Measurements from ENCODE around the gene CTIF.
"Not testable (repeated sequence)": the region's sequence is repeated elsewhere in the genome, so short reads cannot be mapped to it uniquely, and the experiment has no call there.

DNA sequence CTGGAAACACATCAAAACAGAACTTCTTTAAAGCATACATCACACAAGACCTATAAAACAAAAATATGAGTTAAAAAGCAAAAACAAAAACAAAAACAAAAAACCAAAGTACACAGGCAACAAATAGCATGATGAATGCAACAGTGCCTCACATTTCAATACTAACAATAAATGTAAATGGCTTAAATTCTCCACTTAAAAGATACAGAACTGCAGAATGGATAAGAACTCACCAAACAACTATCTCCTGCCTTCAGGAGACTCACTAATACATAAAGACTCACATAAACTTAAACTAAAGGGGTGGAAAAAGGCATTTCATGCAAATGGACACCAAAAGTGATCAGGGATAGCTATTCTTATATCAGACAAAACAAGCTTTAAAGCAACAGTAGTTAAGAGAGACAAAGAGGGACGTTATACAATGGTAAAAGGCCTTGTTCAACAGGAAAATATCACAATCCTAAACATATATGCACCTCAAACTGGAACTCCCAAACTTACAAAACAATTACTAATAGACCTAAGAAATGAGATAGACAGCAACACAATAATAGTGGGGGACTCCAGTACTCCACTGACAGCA is 31.8 kb upstream of the CTIF start:
- TF ChIP-seq, protein P1, sequence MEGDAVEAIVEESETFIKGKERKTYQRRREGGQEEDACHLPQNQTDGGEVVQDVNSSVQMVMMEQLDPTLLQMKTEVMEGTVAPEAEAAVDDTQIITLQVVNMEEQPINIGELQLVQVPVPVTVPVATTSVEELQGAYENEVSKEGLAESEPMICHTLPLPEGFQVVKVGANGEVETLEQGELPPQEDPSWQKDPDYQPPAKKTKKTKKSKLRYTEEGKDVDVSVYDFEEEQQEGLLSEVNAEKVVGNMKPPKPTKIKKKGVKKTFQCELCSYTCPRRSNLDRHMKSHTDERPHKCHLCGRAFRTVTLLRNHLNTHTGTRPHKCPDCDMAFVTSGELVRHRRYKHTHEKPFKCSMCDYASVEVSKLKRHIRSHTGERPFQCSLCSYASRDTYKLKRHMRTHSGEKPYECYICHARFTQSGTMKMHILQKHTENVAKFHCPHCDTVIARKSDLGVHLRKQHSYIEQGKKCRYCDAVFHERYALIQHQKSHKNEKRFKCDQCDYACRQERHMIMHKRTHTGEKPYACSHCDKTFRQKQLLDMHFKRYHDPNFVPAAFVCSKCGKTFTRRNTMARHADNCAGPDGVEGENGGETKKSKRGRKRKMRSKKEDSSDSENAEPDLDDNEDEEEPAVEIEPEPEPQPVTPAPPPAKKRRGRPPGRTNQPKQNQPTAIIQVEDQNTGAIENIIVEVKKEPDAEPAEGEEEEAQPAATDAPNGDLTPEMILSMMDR (IDR thresholded peaks at IDR 0.05) = not testable (repeated sequence)
- TF ChIP-seq EP300 (IDR thresholded peaks at IDR 0.05; ENCODE audit: low read depth); POLR2A (IDR thresholded peaks at IDR 0.05): not testable (repeated sequence)

Data from transverse colon (tissue), 3 donors.